Activated CD8-positive, alpha-beta memory T cell treated with anti-CD3 and anti-CD28 coated beads, Interleukin-2, amount 10 ng/mL, durations not matched to agents 7 days and 5 days (primary cell): ENCODE data around the gene SUMO2. TPM values are rescaled to one million over a fixed set of nuclear protein-coding genes. Genes with fewer than 3 reads are reported as not detected.
A peak's percentile ranks its signal among the peaks of the same experiment; 100 is the strongest.
"Not testable (repeated sequence)": the region's sequence is repeated elsewhere in the genome, so short reads cannot be mapped to it uniquely, and the experiment has no call there.

Experiments used
- ATAC-seq: fragments of 150-1000 bp; cut with Tn5 transposase; one replicate; pipeline ENCODE4 v1.10.0; 2021; ENCODE audit warnings: moderate library complexity
- CTCF ChIA-PET: fragments of 350-600 bp; sonication (Branson Sonifier 250); formaldehyde crosslinking; loops from one replicate; lab custom pipeline; 2021; ENCODE audit warnings: antibody characterized with exemption; lab: Charles Lee
- DNase-seq: peaks from one replicate; pipeline ENCODE4 v3.0.0-alpha.2; 2020
- H3K27ac Mint-ChIP-seq: one replicate; pipeline ENCODE4 v1.8.0; 2021; ENCODE audit warnings: mild to moderate bottlenecking, mixed read lengths
- H3K27me3 Mint-ChIP-seq: one replicate; pipeline ENCODE4 v1.8.0; 2021; ENCODE audit warnings: mixed read lengths
- H3K36me3 Mint-ChIP-seq: one replicate; pipeline ENCODE4 v1.8.0; 2021; ENCODE audit warnings: mild to moderate bottlenecking, mixed read lengths
- H3K4me1 Mint-ChIP-seq: one replicate; pipeline ENCODE4 v1.8.0; 2021; ENCODE audit warnings: mixed read lengths
- H3K4me3 Mint-ChIP-seq: one replicate; pipeline ENCODE4 v1.8.0; 2021; ENCODE audit warnings: mild to moderate bottlenecking, moderate library complexity, mixed read lengths
- H3K9me3 Mint-ChIP-seq: one replicate; pipeline ENCODE4 v1.8.0; 2022; ENCODE audit warnings: low read depth, mixed read lengths
- total RNA-seq, 2 experiments: library from RNA; stranded (reverse); gene quantifications; one replicate each; pipeline ENCODE4 v1.2.3, GENCODE V29; 2021

Gene SUMO2
- total RNA-seq, 2 experiments from 2014 or later: 469 to 639 TPM

GRCh38 chr17:75133607-75134347, 49.0 kb downstream of the SUMO2 start:
- Mint-ChIP-seq H3K36me3 (peaks cover 22% of the 10 kb centered on the region), H3K4me1 (peaks cover 28% of the 10 kb centered on the region), H3K27ac (peak overlapping the region; percentile 63)
- not testable (repeated sequence) for H3K4me3 Mint-ChIP-seq, ATAC-seq, H3K27me3 Mint-ChIP-seq, DNase-seq, H3K9me3 Mint-ChIP-seq
- CTCF ChIA-PET: interaction anchor here (1.3 to 14.6 kb wide), 3 partner anchors 20 to 127 kb away, joined by 3 to 233 read pairs (median 5); partner anchors contain the start of gene ARMC7

GRCh38 chr17:75133001-75133400, 49.8 kb downstream of the SUMO2 start:
- Mint-ChIP-seq H3K27ac (peak overlapping the region; percentile 61), H3K36me3 (peaks cover 21% of the 10 kb centered on the region), H3K9me3 (no peaks in the 10 kb centered on the region), H3K27me3 (no peaks in the 10 kb centered on the region), H3K4me3 (no peak overlapping the region), H3K4me1 (peaks cover 28% of the 10 kb centered on the region)
- ATAC-seq (no peak), DNase-seq (no peak)
- CTCF ChIA-PET: interaction anchor here (0.6 to 14.6 kb wide), 5 partner anchors 10 to 128 kb away, joined by 3 to 233 read pairs (median 3); partner anchors contain the start of gene ARMC7

- CTCF ChIA-PET: interaction anchor here (0.6 to 14.6 kb wide), 26 partner anchors 9 to 280 kb away, joined by 3 to 233 read pairs (median 5); partner anchors contain the start of genes ARMC7, MRPL58 and SLC16A5
- peak overlapping the region; percentile 81 for H3K4me3 Mint-ChIP-seq
- peak overlapping the region; percentile 89 for H3K27ac Mint-ChIP-seq
- peaks cover 21% of the 10 kb centered on the region for H3K36me3 Mint-ChIP-seq
- DNase-seq, ATAC-seq, H3K27me3 Mint-ChIP-seq, H3K9me3 Mint-ChIP-seq: not testable (repeated sequence)
- H3K4me1 Mint-ChIP-seq: peaks cover 28% of the 10 kb centered on the region
These were observed 50.5 kb downstream of the SUMO2 start for GRCh38 chr17:75132018-75133000.

- CTCF ChIA-PET: interaction anchor here (0.6 to 14.6 kb wide), 33 partner anchors 9 to 281 kb away, joined by 3 to 233 read pairs (median 4); partner anchors contain the start of genes ARMC7, MRPL58, SLC16A5 and SUMO2
- DNase-seq (peak; percentile 86), ATAC-seq (peak; percentile 87)
- H3K9me3 Mint-ChIP-seq: no peaks in the 10 kb centered on the region
- peak within 1 kb of the TSS; percentile 89 for H3K27ac Mint-ChIP-seq
- peaks cover 28% of the 10 kb centered on the region for H3K4me1 Mint-ChIP-seq
- H3K36me3 Mint-ChIP-seq: peaks cover 17% of the 10 kb centered on the region
- H3K27me3 Mint-ChIP-seq: no peaks in the 10 kb centered on the region
- peak within 1 kb of the TSS; percentile 81 for H3K4me3 Mint-ChIP-seq
These were observed 51.3 kb downstream of the SUMO2 start, which contains the start of gene NT5C for GRCh38 chr17:75131278-75132017. Gene NT5C, minus strand, starts transcription at chr17:75131742. Its CDS starts 35 bp downstream, at chr17:75131707.

GRCh38 chr17:75130632-75131277, 52.0 kb downstream of the SUMO2 start:
- H3K27me3 Mint-ChIP-seq: no peaks in the 10 kb centered on the region
- CTCF ChIA-PET: interaction anchor here (0.7 to 14.6 kb wide), 30 partner anchors 8 to 281 kb away, joined by 3 to 233 read pairs (median 5); partner anchors contain the start of genes ARMC7, MRPL58, SLC16A5 and SUMO2
- peaks cover 13% of the 10 kb centered on the region for H3K36me3 Mint-ChIP-seq
- peak; percentile 68 for DNase-seq
- peak overlapping the region; percentile 78 for H3K4me3 Mint-ChIP-seq
- H3K4me1 Mint-ChIP-seq: peaks cover 35% of the 10 kb centered on the region
- no peaks in the 10 kb centered on the region for H3K9me3 Mint-ChIP-seq
- peak overlapping the region; percentile 83 for H3K27ac Mint-ChIP-seq
- peak; percentile 45 for ATAC-seq

GRCh38 chr17:75130059-75130631, 52.6 kb downstream of the SUMO2 start:
- Mint-ChIP-seq H3K27me3 (no peaks in the 10 kb centered on the region), H3K36me3 (peaks cover 12% of the 10 kb centered on the region), H3K4me3 (peak overlapping the region; percentile 78), H3K9me3 (no peaks in the 10 kb centered on the region), H3K27ac (peak overlapping the region; percentile 83), H3K4me1 (peaks cover 40% of the 10 kb centered on the region)
- ATAC-seq (no peak), DNase-seq (no peak)
- CTCF ChIA-PET: interaction anchor here (1.0 to 14.6 kb wide), 14 partner anchors 10 to 169 kb away, joined by 3 to 233 read pairs (median 7); partner anchors contain the start of genes ARMC7 and SUMO2

- ATAC-seq (no peak), DNase-seq (no peak)
- Mint-ChIP-seq H3K36me3 (peaks cover 11% of the 10 kb centered on the region), H3K4me3 (peak overlapping the region; percentile 41), H3K27me3 (no peaks in the 10 kb centered on the region), H3K27ac (no peak overlapping the region), H3K9me3 (no peaks in the 10 kb centered on the region), H3K4me1 (peaks cover 45% of the 10 kb centered on the region)
- CTCF ChIA-PET: interaction anchor here (0.9 to 14.6 kb wide), 5 partner anchors 15 to 168 kb away, joined by 3 to 233 read pairs (median 20); partner anchors contain the start of gene ARMC7
These were observed 53.2 kb downstream of the SUMO2 start for GRCh38 chr17:75129576-75129975.

GRCh38 chr17:75128694-75129505, 53.9 kb downstream of the SUMO2 start:
- no peak overlapping the region for H3K27ac Mint-ChIP-seq
- H3K4me1 Mint-ChIP-seq: peaks cover 52% of the 10 kb centered on the region
- no peak for ATAC-seq
- peaks cover 12% of the 10 kb centered on the region for H3K36me3 Mint-ChIP-seq
- H3K27me3 Mint-ChIP-seq: no peaks in the 10 kb centered on the region
- no peak for DNase-seq
- CTCF ChIA-PET: interaction anchor here (0.9 to 14.6 kb wide), 4 partner anchors 15 to 167 kb away, joined by 3 to 233 read pairs (median 12); partner anchors contain the start of gene ARMC7
- H3K4me3 Mint-ChIP-seq: peak overlapping the region; percentile 41
- H3K9me3 Mint-ChIP-seq: no peaks in the 10 kb centered on the region

- CTCF ChIA-PET: interaction anchor here (1.6 to 14.6 kb wide), 2 partner anchors 14 to 74 kb away, joined by 4 to 233 read pairs; partner anchors contain the start of gene ARMC7
- peaks cover 50% of the 10 kb centered on the region for H3K4me1 Mint-ChIP-seq
These were observed 54.8 kb downstream of the SUMO2 start for GRCh38 chr17:75127936-75128335.

GRCh38 chr17:75126954-75127353, 55.8 kb downstream of the SUMO2 start:
- CTCF ChIA-PET: interaction anchor here (0.9 to 14.6 kb wide), 3 partner anchors 9 to 44 kb away, joined by 3 to 233 read pairs (median 6); partner anchors contain the start of gene ARMC7
- Mint-ChIP-seq H3K27me3 (no peaks in the 10 kb centered on the region), H3K4me3 (no peak overlapping the region), H3K27ac (no peak overlapping the region), H3K9me3 (no peaks in the 10 kb centered on the region), H3K4me1 (peaks cover 43% of the 10 kb centered on the region), H3K36me3 (peaks cover 14% of the 10 kb centered on the region)
- DNase-seq: no peak
- no peak for ATAC-seq

More at GRCh38 chr17:75127936-75128335, 54.8 kb downstream of the SUMO2 start:
- ATAC-seq, H3K4me3 Mint-ChIP-seq, H3K27me3 Mint-ChIP-seq, H3K9me3 Mint-ChIP-seq, DNase-seq: not testable (repeated sequence)
- H3K36me3 Mint-ChIP-seq: peaks cover 14% of the 10 kb centered on the region
- H3K27ac Mint-ChIP-seq: peak overlapping the region; percentile 43
